HEK293 (cell line): ENCODE data around the gene DHRS2.

Source experiments
- CTCF ChIA-PET: fragments of 350-600 bp; formaldehyde crosslinking; extraction: SDS; loops from one replicate; lab custom pipeline; 2021; ENCODE audit warnings: antibody characterized with exemption; lab: Yijun Ruan, JAX
- POLR2A ChIA-PET: fragments of 300-600 bp; formaldehyde crosslinking; extraction: SDS; loops from one replicate; lab custom pipeline; 2020; ENCODE audit warnings: antibody characterized with exemption, inconsistent platforms; lab: Yijun Ruan, JAX
- H3K27ac ChIP-seq: fragments of 200-500 bp; sonication (Bioruptor generic); 2 replicates; pipeline ENCODE4 v1.5.1; 2014; ENCODE audit warnings: low read depth, low read length, control low read depth, inconsistent platforms; ENCODE audit errors: extremely low read depth
- H3K36me3 ChIP-seq, 2 experiments: fragments of 200-500 bp in 1 of 2; sonication (Bioruptor generic) in 1 of 2; 1 replicate in 1 of 2; 2 replicates in 1 of 2; pipeline ENCODE4 v1.5.1; 2014 to 2017; ENCODE audit warnings: inconsistent platforms in 2 of 2, low read length in 2 of 2; ENCODE audit not compliant: control insufficient read depth in 2 of 2, insufficient read depth in 1 of 2
- H3K4me1 ChIP-seq: fragments of 200-500 bp; sonication (Bioruptor generic); 2 replicates; pipeline ENCODE4 v1.5.1; 2014; ENCODE audit warnings: mild to moderate bottlenecking, low read length, inconsistent platforms; ENCODE audit not compliant: control insufficient read depth, insufficient read depth
- H3K4me3 ChIP-seq: 2 replicates; pipeline ENCODE4 v1.5.1; 2011; ENCODE audit warnings: low read depth, mild to moderate bottlenecking, control low read depth, low read length, moderate library complexity
- H3K9me3 ChIP-seq: fragments of 200-500 bp; sonication (Bioruptor generic); 2 replicates; pipeline ENCODE4 v1.5.1; 2014; ENCODE audit warnings: low read depth, low read length, inconsistent platforms; ENCODE audit not compliant: control insufficient read depth, insufficient read depth
- EGR2 ChIP-seq: fragments of 450-650 bp; formaldehyde crosslinking; IDR thresholded peaks from 2 replicates; pipeline ENCODE4 v1.5.1; 2016; ENCODE audit warnings: low read depth, missing biosample characterization, missing genetic modification characterization
- GLIS1 ChIP-seq: fragments of 450-650 bp; formaldehyde crosslinking; IDR thresholded peaks from 2 replicates; pipeline ENCODE4 v1.5.1; 2016; ENCODE audit warnings: missing biosample characterization, missing genetic modification characterization
- HOXC10 ChIP-seq: sonication (generic); formaldehyde crosslinking; IDR thresholded peaks from 2 replicates; pipeline ENCODE4 v1.8.1; 2023; ENCODE audit warnings: mild to moderate bottlenecking, missing genetic modification reagents
- IKZF3 ChIP-seq: fragments of 450-650 bp; IDR thresholded peaks from 2 replicates; pipeline ENCODE4 v1.5.0; 2018; ENCODE audit warnings: missing biosample characterization, mild to moderate bottlenecking, missing genetic modification characterization, moderate library complexity
- PRDM1 ChIP-seq: fragments of 450-650 bp; formaldehyde crosslinking; IDR thresholded peaks from 2 replicates; pipeline ENCODE4; 2016; ENCODE audit warnings: missing biosample characterization, missing genetic modification characterization
- SETDB1 ChIP-seq: IDR thresholded peaks from one replicate; pipeline ENCODE4 v1.6.1; 2017; ENCODE audit warnings: mild to moderate bottlenecking, low read length, moderate library complexity, mixed read lengths; ENCODE audit not compliant: insufficient read length
- SP3 ChIP-seq: fragments of 450-650 bp; formaldehyde crosslinking; IDR thresholded peaks from 2 replicates; pipeline ENCODE4 v1.5.1; 2016; ENCODE audit warnings: missing biosample characterization, missing genetic modification characterization
- TRIM28 ChIP-seq: IDR thresholded peaks from 2 replicates; pipeline ENCODE4 v1.6.1; 2011; ENCODE audit warnings: low read length, control low read depth, borderline replicate concordance
- YY1 ChIP-seq: fragments of 450-650 bp; formaldehyde crosslinking; IDR thresholded peaks from 2 replicates; pipeline ENCODE4 v1.5.1; 2018; ENCODE audit warnings: missing biosample characterization, missing genetic modification characterization
- ZBTB1 ChIP-seq: fragments of 450-650 bp; formaldehyde crosslinking; IDR thresholded peaks from 2 replicates; pipeline ENCODE4 v1.5.1; 2016; ENCODE audit warnings: missing biosample characterization, missing genetic modification characterization
- ZBTB21 ChIP-seq: fragments of 450-650 bp; formaldehyde crosslinking; IDR thresholded peaks from 2 replicates; pipeline ENCODE4 v1.5.1; 2017; ENCODE audit warnings: missing biosample characterization, missing genetic modification characterization
- ZEB2 ChIP-seq: fragments of 450-650 bp; formaldehyde crosslinking; IDR thresholded peaks from 2 replicates; pipeline ENCODE4 v1.5.1; 2016; ENCODE audit warnings: missing biosample characterization, missing genetic modification characterization
- ZNF112 ChIP-seq: fragments of 450-650 bp; formaldehyde crosslinking; IDR thresholded peaks from 2 replicates; pipeline ENCODE4 v1.5.0; 2017; ENCODE audit warnings: missing biosample characterization, missing genetic modification characterization
- ZNF121 ChIP-seq: fragments of 450-650 bp; formaldehyde crosslinking; IDR thresholded peaks from 2 replicates; pipeline ENCODE4 v1.5.1; 2016; ENCODE audit warnings: missing biosample characterization, missing genetic modification characterization
- ZNF239 ChIP-seq: fragments of 450-650 bp; formaldehyde crosslinking; IDR thresholded peaks from 2 replicates; pipeline ENCODE4 v1.5.1; 2016; ENCODE audit warnings: missing biosample characterization, missing genetic modification characterization
- ZNF433 ChIP-seq: fragments of 450-650 bp; formaldehyde crosslinking; IDR thresholded peaks from 2 replicates; pipeline ENCODE4 v1.5.1; 2016; ENCODE audit warnings: missing biosample characterization, missing genetic modification characterization, low read depth
- ZNF473 ChIP-seq: fragments of 450-650 bp; formaldehyde crosslinking; IDR thresholded peaks from 2 replicates; pipeline ENCODE4 v1.5.1; 2017; ENCODE audit warnings: missing biosample characterization, missing genetic modification characterization
- ZNF558 ChIP-seq: fragments of 450-650 bp; formaldehyde crosslinking; IDR thresholded peaks from 2 replicates; pipeline ENCODE4 v1.5.1; 2016; ENCODE audit warnings: missing biosample characterization, missing genetic modification characterization
- ZNF560 ChIP-seq: fragments of 450-650 bp; formaldehyde crosslinking; IDR thresholded peaks from 2 replicates; pipeline ENCODE4 v1.5.1; 2017; ENCODE audit warnings: missing biosample characterization, missing genetic modification characterization, borderline replicate concordance
- ZNF610 ChIP-seq: fragments of 450-650 bp; formaldehyde crosslinking; IDR thresholded peaks from 2 replicates; pipeline ENCODE4 v1.5.1; 2016; ENCODE audit warnings: missing biosample characterization, missing genetic modification characterization, borderline replicate concordance
- ZNF658 ChIP-seq: fragments of 450-650 bp; formaldehyde crosslinking; IDR thresholded peaks from 2 replicates; pipeline ENCODE4; 2016; ENCODE audit warnings: missing biosample characterization, missing genetic modification characterization
- ZNF768 ChIP-seq: fragments of 450-650 bp; formaldehyde crosslinking; IDR thresholded peaks from 2 replicates; pipeline ENCODE4 v1.5.1; 2018; ENCODE audit warnings: missing biosample characterization, mild to moderate bottlenecking, missing genetic modification characterization
- ZNF791 ChIP-seq: fragments of 450-650 bp; formaldehyde crosslinking; IDR thresholded peaks from 2 replicates; pipeline ENCODE4 v1.5.1; 2016; ENCODE audit warnings: missing biosample characterization, missing genetic modification characterization
- ZNF792 ChIP-seq: fragments of 450-650 bp; formaldehyde crosslinking; IDR thresholded peaks from 2 replicates; pipeline ENCODE4 v1.5.1; 2016; ENCODE audit warnings: missing biosample characterization, missing genetic modification characterization
- ZNF837 ChIP-seq: fragments of 450-650 bp; formaldehyde crosslinking; IDR thresholded peaks from 2 replicates; pipeline ENCODE4 v1.5.1; 2016; ENCODE audit warnings: missing biosample characterization, missing genetic modification characterization
- TF ChIP-seq, protein P1 (sequence below): fragments of 450-650 bp; formaldehyde crosslinking; IDR thresholded peaks from 2 replicates; pipeline ENCODE4 v1.5.1; 2016; ENCODE audit warnings: missing biosample characterization, missing genetic modification characterization, borderline replicate concordance
- TF ChIP-seq, protein P2 (sequence below): fragments of 450-650 bp; formaldehyde crosslinking; IDR thresholded peaks from 2 replicates; pipeline ENCODE4 v1.5.1; 2016; ENCODE audit warnings: missing biosample characterization, missing genetic modification characterization
- TF ChIP-seq, protein P3 (sequence below): fragments of 450-650 bp; formaldehyde crosslinking; IDR thresholded peaks from 2 replicates; pipeline ENCODE4 v1.5.1; 2016; ENCODE audit warnings: missing biosample characterization, missing genetic modification characterization

DHRS2 gene

DNA sequence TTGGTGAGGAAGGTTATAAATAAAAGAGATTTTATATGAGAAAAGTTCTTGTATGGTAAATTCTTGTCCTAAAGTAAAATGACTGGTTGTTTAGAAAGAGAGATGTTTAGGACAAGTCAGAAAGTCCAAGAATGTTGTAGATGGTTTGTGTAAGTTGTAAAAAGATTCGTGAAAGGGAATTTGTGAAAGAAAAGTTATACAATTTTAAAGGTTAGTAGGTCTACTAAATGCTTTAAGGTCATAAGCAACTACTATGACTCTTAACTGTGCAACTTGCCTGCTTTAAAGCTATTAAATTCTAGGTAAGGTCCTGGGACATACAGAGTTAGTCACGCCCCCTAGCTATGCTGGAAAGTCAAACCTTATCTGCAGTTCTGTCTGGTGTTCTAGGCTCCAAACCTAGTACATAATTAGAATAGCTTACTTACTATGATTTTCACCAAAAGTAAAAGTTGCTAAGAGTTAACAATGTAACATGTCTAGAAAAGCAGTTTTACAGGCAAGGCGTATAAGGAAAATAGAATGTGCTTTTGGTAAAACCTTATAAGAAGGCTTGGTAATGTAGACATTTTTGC lies 11.2 kb upstream of the DHRS2 start (continued):
- TF ChIP-seq ZNF558: no peak
- peak; percentile 99 for TF ChIP-seq TRIM28
- TF ChIP-seq ZNF121: no peak
- no peak for TF ChIP-seq ZNF837
- TF ChIP-seq SETDB1: peak; percentile 100

DNA sequence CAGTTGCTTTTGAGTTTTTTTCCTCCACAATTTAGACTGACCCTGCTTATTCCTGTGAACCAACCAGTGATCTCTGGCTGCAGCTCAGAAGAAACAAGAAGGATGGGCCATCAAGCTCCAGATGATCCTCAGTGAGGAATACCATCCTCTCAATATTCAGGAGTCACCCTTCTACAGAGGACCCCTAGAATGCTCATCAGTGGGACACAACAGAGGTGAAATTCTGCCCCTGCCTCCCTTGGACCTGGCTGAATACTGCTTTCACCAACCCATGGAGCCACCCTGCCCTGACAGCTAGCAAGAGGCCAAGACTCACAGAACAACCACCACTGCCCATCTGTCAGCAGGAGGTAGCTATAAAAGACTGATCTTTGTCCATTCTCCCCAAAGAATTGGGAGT lies 9.2 kb upstream of the DHRS2 start:
- Histone ChIP-seq H3K4me1 (no peaks in the 10 kb centered on the region), H3K27ac (no peak overlapping the region), H3K36me3 (no peaks in the 10 kb centered on the region), H3K4me3 (no peak overlapping the region), H3K9me3 (no peaks in the 10 kb centered on the region)
- ChIA-PET POLR2A (interaction anchor here (0.7 kb wide), 1 partner anchor 251 kb away, joined by 4 read pairs; no protein-coding TSS in a partner anchor), CTCF (interaction anchor here (0.7 to 1.2 kb wide), 3 partner anchors 13 to 300 kb away, joined by 3 to 8 read pairs (median 3); no protein-coding TSS in a partner anchor)
- TF ChIP-seq ZNF791 (tag by site-specific recombination) (no peak), ZNF239 (tag by site-specific recombination) (no peak), YY1 (tag by site-specific recombination) (no peak), ZNF560 (tag by site-specific recombination) (no peak), ZNF112 (no peak), ZNF658 (tag by site-specific recombination) (no peak), EGR2 (tag by site-specific recombination) (no peak), ZBTB1 (tag by site-specific recombination) (no peak), IKZF3 (no peak), ZEB2 (tag by site-specific recombination) (no peak), ZNF792 (tag by site-specific recombination) (no peak), ZNF433 (tag by site-specific recombination) (no peak), ZBTB21 (tag by site-specific recombination) (no peak), ZNF768 (tag by site-specific recombination) (no peak), PRDM1 (no peak)
- TF ChIP-seq, protein P1, sequence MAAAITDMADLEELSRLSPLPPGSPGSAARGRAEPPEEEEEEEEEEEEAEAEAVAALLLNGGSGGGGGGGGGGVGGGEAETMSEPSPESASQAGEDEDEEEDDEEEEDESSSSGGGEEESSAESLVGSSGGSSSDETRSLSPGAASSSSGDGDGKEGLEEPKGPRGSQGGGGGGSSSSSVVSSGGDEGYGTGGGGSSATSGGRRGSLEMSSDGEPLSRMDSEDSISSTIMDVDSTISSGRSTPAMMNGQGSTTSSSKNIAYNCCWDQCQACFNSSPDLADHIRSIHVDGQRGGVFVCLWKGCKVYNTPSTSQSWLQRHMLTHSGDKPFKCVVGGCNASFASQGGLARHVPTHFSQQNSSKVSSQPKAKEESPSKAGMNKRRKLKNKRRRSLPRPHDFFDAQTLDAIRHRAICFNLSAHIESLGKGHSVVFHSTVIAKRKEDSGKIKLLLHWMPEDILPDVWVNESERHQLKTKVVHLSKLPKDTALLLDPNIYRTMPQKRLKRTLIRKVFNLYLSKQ: no peak
- TF ChIP-seq, protein P2, sequence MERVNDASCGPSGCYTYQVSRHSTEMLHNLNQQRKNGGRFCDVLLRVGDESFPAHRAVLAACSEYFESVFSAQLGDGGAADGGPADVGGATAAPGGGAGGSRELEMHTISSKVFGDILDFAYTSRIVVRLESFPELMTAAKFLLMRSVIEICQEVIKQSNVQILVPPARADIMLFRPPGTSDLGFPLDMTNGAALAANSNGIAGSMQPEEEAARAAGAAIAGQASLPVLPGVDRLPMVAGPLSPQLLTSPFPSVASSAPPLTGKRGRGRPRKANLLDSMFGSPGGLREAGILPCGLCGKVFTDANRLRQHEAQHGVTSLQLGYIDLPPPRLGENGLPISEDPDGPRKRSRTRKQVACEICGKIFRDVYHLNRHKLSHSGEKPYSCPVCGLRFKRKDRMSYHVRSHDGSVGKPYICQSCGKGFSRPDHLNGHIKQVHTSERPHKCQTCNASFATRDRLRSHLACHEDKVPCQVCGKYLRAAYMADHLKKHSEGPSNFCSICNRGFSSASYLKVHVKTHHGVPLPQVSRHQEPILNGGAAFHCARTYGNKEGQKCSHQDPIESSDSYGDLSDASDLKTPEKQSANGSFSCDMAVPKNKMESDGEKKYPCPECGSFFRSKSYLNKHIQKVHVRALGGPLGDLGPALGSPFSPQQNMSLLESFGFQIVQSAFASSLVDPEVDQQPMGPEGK (tag by site-specific recombination): no peak

DNA sequence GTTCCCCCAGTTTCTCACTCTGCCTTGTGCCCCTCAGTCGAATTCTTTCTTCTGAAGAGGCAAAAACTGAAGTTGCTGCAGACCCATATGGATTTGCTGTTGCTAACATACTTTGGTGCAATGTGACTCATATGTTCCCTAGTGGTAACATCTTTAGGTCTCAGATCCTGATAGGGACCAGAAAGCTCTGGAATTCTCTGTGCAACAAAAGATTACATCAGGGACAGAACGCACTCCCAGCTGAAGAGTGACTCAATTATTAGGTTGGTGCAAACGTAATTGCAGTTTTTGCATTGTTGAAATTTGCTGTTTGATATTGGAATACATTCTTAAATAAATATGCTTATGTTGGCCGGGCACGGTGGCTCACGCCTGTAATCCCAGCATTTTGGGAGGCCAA lies 8.2 kb upstream of the DHRS2 start:
- H3K4me3 ChIP-seq: no peak overlapping the region
- no peak overlapping the region for H3K27ac ChIP-seq
- H3K36me3 ChIP-seq: no peaks in the 10 kb centered on the region
- ChIA-PET POLR2A (no interaction called here), CTCF (interaction anchor here (0.6 to 1.1 kb wide), 3 partner anchors 68 to 295 kb away, joined by 3 read pairs; no protein-coding TSS in a partner anchor)
- no peaks in the 10 kb centered on the region for H3K4me1 ChIP-seq
- H3K9me3 ChIP-seq: no peaks in the 10 kb centered on the region
- TF ChIP-seq GLIS1 (tag by site-specific recombination): no peak
- no peak for TF ChIP-seq ZNF610
- no peak for TF ChIP-seq HOXC10 (CRISPR knock-in tag)
- TF ChIP-seq, protein P3, sequence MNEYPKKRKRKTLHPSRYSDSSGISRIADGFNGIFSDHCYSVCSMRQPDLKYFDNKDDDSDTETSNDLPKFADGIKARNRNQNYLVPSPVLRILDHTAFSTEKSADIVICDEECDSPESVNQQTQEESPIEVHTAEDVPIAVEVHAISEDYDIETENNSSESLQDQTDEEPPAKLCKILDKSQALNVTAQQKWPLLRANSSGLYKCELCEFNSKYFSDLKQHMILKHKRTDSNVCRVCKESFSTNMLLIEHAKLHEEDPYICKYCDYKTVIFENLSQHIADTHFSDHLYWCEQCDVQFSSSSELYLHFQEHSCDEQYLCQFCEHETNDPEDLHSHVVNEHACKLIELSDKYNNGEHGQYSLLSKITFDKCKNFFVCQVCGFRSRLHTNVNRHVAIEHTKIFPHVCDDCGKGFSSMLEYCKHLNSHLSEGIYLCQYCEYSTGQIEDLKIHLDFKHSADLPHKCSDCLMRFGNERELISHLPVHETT (tag by site-specific recombination): no peak
- TF ChIP-seq TRIM28: no peak
- no peak for TF ChIP-seq ZNF473 (tag by site-specific recombination)
- TF ChIP-seq SP3: no peak
